Peyer's patch (tissue), 4 donors: ENCODE data around the gene CTSO.

Experiments
- POLR2A ChIP-seq, 2 donors: fragments of 450-650 bp; IDR thresholded peaks; one replicate each; pipeline ENCODE4 v1.5.1; 2017; ENCODE audit warnings: antibody characterized with exemption in 2 of 2, mild to moderate bottlenecking in 2 of 2, moderate library complexity in 2 of 2
- TF ChIP-seq, protein P1 (sequence below), 6 experiments: fragments of 450-650 bp in 4 of 6; fragments of 200-600 bp in 2 of 6; sonication (generic) in 1 of 6; IDR thresholded peaks; one replicate each; pipeline ENCODE4 v1.5.1; 2017 to 2019; ENCODE audit warnings: antibody characterized with exemption in 6 of 6, mild to moderate bottlenecking in 3 of 6, moderate library complexity in 1 of 6

DNA sequence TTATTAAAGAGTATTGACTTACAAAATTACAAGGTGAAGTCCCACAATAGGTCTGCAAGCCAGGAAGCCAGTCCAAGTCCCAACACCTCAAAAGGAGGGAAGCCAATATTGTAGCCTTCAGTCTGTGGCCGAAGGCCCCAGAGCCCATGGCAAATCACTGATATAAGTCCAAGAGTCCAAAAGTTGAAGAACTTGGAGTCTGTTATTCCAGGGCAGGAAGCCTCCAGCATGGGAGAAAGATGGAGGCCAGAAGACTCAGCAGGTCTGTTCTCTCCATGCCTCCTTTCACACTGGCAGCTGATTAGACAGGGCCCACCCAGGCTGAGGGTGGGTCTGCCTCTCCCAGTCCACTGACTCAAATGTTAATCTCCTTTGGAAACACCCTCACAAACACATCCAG, 32.1 kb downstream of the CTSO start:
- TF ChIP-seq, protein P1, sequence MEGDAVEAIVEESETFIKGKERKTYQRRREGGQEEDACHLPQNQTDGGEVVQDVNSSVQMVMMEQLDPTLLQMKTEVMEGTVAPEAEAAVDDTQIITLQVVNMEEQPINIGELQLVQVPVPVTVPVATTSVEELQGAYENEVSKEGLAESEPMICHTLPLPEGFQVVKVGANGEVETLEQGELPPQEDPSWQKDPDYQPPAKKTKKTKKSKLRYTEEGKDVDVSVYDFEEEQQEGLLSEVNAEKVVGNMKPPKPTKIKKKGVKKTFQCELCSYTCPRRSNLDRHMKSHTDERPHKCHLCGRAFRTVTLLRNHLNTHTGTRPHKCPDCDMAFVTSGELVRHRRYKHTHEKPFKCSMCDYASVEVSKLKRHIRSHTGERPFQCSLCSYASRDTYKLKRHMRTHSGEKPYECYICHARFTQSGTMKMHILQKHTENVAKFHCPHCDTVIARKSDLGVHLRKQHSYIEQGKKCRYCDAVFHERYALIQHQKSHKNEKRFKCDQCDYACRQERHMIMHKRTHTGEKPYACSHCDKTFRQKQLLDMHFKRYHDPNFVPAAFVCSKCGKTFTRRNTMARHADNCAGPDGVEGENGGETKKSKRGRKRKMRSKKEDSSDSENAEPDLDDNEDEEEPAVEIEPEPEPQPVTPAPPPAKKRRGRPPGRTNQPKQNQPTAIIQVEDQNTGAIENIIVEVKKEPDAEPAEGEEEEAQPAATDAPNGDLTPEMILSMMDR (IDR thresholded peaks at IDR 0.05) = no peak
- TF ChIP-seq POLR2A (IDR thresholded peaks at IDR 0.05) = no peak
